ENCODE measurements around the gene C1QL1.
"Not testable (repeated sequence)": the region's sequence is repeated elsewhere in the genome, so short reads cannot be mapped to it uniquely, and the experiment has no call there.

The C1QL1 gene

GRCh38 chr17:44947461-44948314, 20.4 kb downstream of the C1QL1 start, which contains the start of gene KIF18B:
KIF18B (minus strand) TSS chr17:44947773; CDS start chr17:44936344, 11,429 bp downstream.
- TF ChIP-seq CTCF (conservative IDR thresholded peaks at IDR 0.05) (no peak), ZFX (IDR thresholded peaks at IDR 0.05) (peak; percentile 94)
- peak within 1 kb of the TSS; percentile 94 for H3K27ac ChIP-seq

GRCh38 chr17:44945652-44946051, 22.5 kb downstream of the C1QL1 start:
- not testable (repeated sequence) for H3K27ac ChIP-seq

- no peak overlapping the region for H3K27ac ChIP-seq
- TF ChIP-seq ZFX (IDR thresholded peaks at IDR 0.05), result no peak
- no peak for TF ChIP-seq CTCF (conservative IDR thresholded peaks at IDR 0.05)
These were observed 25.6 kb downstream of the C1QL1 start for GRCh38 chr17:44942456-44942855.

GRCh38 chr17:44941712-44942331, 26.3 kb downstream of the C1QL1 start:
- TF ChIP-seq CTCF (conservative IDR thresholded peaks at IDR 0.05) (no peak), ZFX (IDR thresholded peaks at IDR 0.05) (no peak)
- H3K27ac ChIP-seq, result no peak overlapping the region

- TF ChIP-seq CTCF (conservative IDR thresholded peaks at IDR 0.05) (no peak), ZFX (IDR thresholded peaks at IDR 0.05) (no peak)
- H3K27ac ChIP-seq, result no peak overlapping the region
These were observed 27.3 kb downstream of the C1QL1 start for GRCh38 chr17:44940768-44941167.

- H3K27ac ChIP-seq, result no peak overlapping the region
- TF ChIP-seq ZFX (IDR thresholded peaks at IDR 0.05) (no peak), CTCF (conservative IDR thresholded peaks at IDR 0.05) (no peak)
These were observed 27.8 kb downstream of the C1QL1 start for GRCh38 chr17:44940317-44940716.

- no peak for TF ChIP-seq ZFX (IDR thresholded peaks at IDR 0.05)
- TF ChIP-seq CTCF (conservative IDR thresholded peaks at IDR 0.05), result no peak
- H3K27ac ChIP-seq, result no peak overlapping the region
These were observed 33.0 kb downstream of the C1QL1 start for GRCh38 chr17:44935116-44935515.

Data from C4-2B (cell line).